Stimulated activated CD8-positive, alpha-beta memory T cell treated with anti-CD3 and anti-CD28 coated beads, Interleukin-12 subunit alpha, Interleukin-12 subunit beta, amount 100 ng/mL, for 4 hours (primary cell): ENCODE results near the gene INPP5E.

ENCODE experiments used
- DNase-seq: peaks from one replicate; pipeline ENCODE4 v3.0.0-alpha.2; 2020; ENCODE audit warnings: low read depth

Gene INPP5E

GRCh38 chr9:136404801-136405136 lies 34.9 kb downstream of the INPP5E start:
- no peak for DNase-seq

GRCh38 chr9:136403915-136404800 lies 35.5 kb downstream of the INPP5E start:
- no peak for DNase-seq

- peak; percentile 61 for DNase-seq
Observed at GRCh38 chr9:136403538-136403914, 36.1 kb downstream of the INPP5E start.

- no peak for DNase-seq
Observed at GRCh38 chr9:136402067-136402466, 37.6 kb downstream of the INPP5E start.

GRCh38 chr9:136401173-136401922 lies 38.3 kb downstream of the INPP5E start:
- DNase-seq: no peak

GRCh38 chr9:136400038-136400834 lies 39.4 kb downstream of the INPP5E start, which contains the start of gene SNAPC4:
Gene SNAPC4, minus strand, starts transcription at chr9:136400170. Its CDS starts 1,742 bp downstream, at chr9:136398428.
- peak; percentile 80 for DNase-seq

- peak; percentile 27 for DNase-seq
Observed at GRCh38 chr9:136399176-136400037, 40.2 kb downstream of the INPP5E start.

GRCh38 chr9:136398286-136398685 lies 41.4 kb downstream of the INPP5E start:
- no peak for DNase-seq

GRCh38 chr9:136397643-136398042 lies 42.0 kb downstream of the INPP5E start:
- no peak for DNase-seq

- no peak for DNase-seq
Observed at GRCh38 chr9:136396219-136396515, 43.5 kb downstream of the INPP5E start.

- no peak for DNase-seq
Observed at GRCh38 chr9:136395345-136396218, 44.1 kb downstream of the INPP5E start.

- no peak for DNase-seq
Observed at GRCh38 chr9:136395020-136395340, 44.7 kb downstream of the INPP5E start.

- no peak for DNase-seq
Observed at GRCh38 chr9:136394312-136395019, 45.2 kb downstream of the INPP5E start.

GRCh38 chr9:136393531-136393930 lies 46.1 kb downstream of the INPP5E start:
- no peak for DNase-seq

- no peak for DNase-seq
Observed at GRCh38 chr9:136392538-136393449, 46.9 kb downstream of the INPP5E start.

- DNase-seq: no peak
Observed at GRCh38 chr9:136391737-136392537, 47.7 kb downstream of the INPP5E start.

- no peak for DNase-seq
Observed at GRCh38 chr9:136389396-136389795, 50.2 kb downstream of the INPP5E start.

GRCh38 chr9:136387217-136387616 lies 52.4 kb downstream of the INPP5E start:
- DNase-seq: no peak
